Neural progenitor cell (in vitro differentiated cells): ENCODE data around the gene BMPER.

Source experiments
- EZH2 ChIP-seq: fragments of 200-600 bp; sonication (generic); IDR thresholded peaks from 2 replicates; pipeline ENCODE4 v1.6.1; 2017; ENCODE audit warnings: antibody characterized with exemption, mild to moderate bottlenecking, moderate library complexity
- EZH2phosphoT487 ChIP-seq: fragments of 200-600 bp; sonication (generic); IDR thresholded peaks from 2 replicates; pipeline ENCODE4 v1.6.1; 2017; ENCODE audit warnings: antibody characterized with exemption
- TF ChIP-seq, protein P1 (sequence below): fragments of 200-600 bp; sonication (generic); IDR thresholded peaks from 2 replicates; pipeline ENCODE4 v1.5.1; 2017; ENCODE audit warnings: antibody characterized with exemption, mild to moderate bottlenecking

GRCh38 chr7:33950047-33950714 lies 44.8 kb downstream of the BMPER start:
- TF ChIP-seq EZH2phosphoT487 (no peak), EZH2 (no peak)
- TF ChIP-seq, protein P1, sequence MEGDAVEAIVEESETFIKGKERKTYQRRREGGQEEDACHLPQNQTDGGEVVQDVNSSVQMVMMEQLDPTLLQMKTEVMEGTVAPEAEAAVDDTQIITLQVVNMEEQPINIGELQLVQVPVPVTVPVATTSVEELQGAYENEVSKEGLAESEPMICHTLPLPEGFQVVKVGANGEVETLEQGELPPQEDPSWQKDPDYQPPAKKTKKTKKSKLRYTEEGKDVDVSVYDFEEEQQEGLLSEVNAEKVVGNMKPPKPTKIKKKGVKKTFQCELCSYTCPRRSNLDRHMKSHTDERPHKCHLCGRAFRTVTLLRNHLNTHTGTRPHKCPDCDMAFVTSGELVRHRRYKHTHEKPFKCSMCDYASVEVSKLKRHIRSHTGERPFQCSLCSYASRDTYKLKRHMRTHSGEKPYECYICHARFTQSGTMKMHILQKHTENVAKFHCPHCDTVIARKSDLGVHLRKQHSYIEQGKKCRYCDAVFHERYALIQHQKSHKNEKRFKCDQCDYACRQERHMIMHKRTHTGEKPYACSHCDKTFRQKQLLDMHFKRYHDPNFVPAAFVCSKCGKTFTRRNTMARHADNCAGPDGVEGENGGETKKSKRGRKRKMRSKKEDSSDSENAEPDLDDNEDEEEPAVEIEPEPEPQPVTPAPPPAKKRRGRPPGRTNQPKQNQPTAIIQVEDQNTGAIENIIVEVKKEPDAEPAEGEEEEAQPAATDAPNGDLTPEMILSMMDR: no peak
